Measurements from ENCODE around the gene NAA15. TPM values are rescaled to one million over a fixed set of nuclear protein-coding genes. Genes with fewer than 3 reads are reported as not detected.
"Not testable (repeated sequence)": the region's sequence is repeated elsewhere in the genome, so short reads cannot be mapped to it uniquely, and the experiment has no call there.

The NAA15 gene
- total RNA-seq, 1 donor from 2014 or later, result 35.1 TPM

DNA sequence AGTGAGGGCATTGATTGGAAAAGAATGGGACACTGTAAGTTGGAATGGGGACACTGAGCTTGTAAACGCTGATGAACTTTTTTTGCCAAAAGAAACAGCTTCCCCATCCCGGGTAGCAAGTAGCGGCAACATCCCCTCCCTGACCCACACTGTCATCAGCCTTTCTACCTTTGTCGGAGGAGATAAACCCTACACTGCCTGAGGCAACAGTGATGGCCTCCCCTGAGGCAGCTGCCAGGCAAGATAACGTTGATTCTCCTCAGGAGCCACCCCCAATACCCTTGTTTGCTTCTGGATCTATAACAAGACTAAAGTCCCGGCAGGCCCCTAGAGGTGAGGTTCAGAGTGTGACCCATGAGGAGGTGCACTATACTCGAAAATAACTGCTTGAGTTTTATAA is 142.4 kb downstream of the NAA15 start:
- TF ChIP-seq, protein P1, sequence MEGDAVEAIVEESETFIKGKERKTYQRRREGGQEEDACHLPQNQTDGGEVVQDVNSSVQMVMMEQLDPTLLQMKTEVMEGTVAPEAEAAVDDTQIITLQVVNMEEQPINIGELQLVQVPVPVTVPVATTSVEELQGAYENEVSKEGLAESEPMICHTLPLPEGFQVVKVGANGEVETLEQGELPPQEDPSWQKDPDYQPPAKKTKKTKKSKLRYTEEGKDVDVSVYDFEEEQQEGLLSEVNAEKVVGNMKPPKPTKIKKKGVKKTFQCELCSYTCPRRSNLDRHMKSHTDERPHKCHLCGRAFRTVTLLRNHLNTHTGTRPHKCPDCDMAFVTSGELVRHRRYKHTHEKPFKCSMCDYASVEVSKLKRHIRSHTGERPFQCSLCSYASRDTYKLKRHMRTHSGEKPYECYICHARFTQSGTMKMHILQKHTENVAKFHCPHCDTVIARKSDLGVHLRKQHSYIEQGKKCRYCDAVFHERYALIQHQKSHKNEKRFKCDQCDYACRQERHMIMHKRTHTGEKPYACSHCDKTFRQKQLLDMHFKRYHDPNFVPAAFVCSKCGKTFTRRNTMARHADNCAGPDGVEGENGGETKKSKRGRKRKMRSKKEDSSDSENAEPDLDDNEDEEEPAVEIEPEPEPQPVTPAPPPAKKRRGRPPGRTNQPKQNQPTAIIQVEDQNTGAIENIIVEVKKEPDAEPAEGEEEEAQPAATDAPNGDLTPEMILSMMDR (IDR thresholded peaks at IDR 0.05), result no peak
- H3K4me1 Mint-ChIP-seq (ENCODE audit: unreplicated experiment), result peaks cover 2% of the 10 kb centered on the region
- H3K27ac Mint-ChIP-seq (ENCODE audit: unreplicated experiment), result no peak overlapping the region
- peaks cover 22% of the 10 kb centered on the region for H3K9me3 Mint-ChIP-seq (ENCODE audit: unreplicated experiment)
- DNase-seq (ENCODE audit: extremely low spot score, unreplicated experiment), result no peak
- H3K27me3 Mint-ChIP-seq (ENCODE audit: unreplicated experiment), result no peaks in the 10 kb centered on the region
- H3K4me3 Mint-ChIP-seq (ENCODE audit: unreplicated experiment), result no peak overlapping the region
- peaks cover 26% of the 10 kb centered on the region for H3K36me3 Mint-ChIP-seq (ENCODE audit: unreplicated experiment)

DNA sequence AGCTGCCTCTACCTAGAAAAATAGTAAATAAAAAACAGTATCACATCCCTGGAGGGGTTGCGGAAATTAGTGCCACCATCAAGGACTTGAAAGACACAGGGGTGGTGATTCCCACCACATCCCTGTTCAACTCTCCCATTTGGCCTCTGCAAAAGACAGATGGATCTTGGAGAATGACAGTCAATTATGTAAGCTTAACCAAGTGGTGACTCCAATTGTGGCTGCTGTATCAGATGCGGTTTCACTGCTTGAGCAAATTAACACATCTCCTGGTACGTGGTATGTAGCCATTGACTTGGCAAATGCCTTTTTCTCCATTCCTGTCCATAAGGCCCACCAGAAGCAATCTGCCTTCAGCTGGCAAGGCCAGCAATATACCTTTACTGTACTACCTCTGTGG is 143.6 kb downstream of the NAA15 start:
- peaks cover 17% of the 10 kb centered on the region for H3K36me3 Mint-ChIP-seq (ENCODE audit: unreplicated experiment)

GRCh38 chr4:139447078-139447477 is 145.8 kb downstream of the NAA15 start:
- DNase-seq (ENCODE audit: extremely low spot score, unreplicated experiment); H3K27me3 Mint-ChIP-seq (ENCODE audit: unreplicated experiment); H3K9me3 Mint-ChIP-seq (ENCODE audit: unreplicated experiment); H3K4me3 Mint-ChIP-seq (ENCODE audit: unreplicated experiment); H3K4me1 Mint-ChIP-seq (ENCODE audit: unreplicated experiment); H3K27ac Mint-ChIP-seq (ENCODE audit: unreplicated experiment): not testable (repeated sequence)
- H3K36me3 Mint-ChIP-seq (ENCODE audit: unreplicated experiment), result peaks cover 11% of the 10 kb centered on the region

More for the DNA sequence above, 143.6 kb downstream of the NAA15 start:
- peaks cover 14% of the 10 kb centered on the region for H3K9me3 Mint-ChIP-seq (ENCODE audit: unreplicated experiment)
- H3K4me3 Mint-ChIP-seq (ENCODE audit: unreplicated experiment); H3K27ac Mint-ChIP-seq (ENCODE audit: unreplicated experiment); H3K27me3 Mint-ChIP-seq (ENCODE audit: unreplicated experiment); DNase-seq (ENCODE audit: extremely low spot score, unreplicated experiment); H3K4me1 Mint-ChIP-seq (ENCODE audit: unreplicated experiment): not testable (repeated sequence)

DNA sequence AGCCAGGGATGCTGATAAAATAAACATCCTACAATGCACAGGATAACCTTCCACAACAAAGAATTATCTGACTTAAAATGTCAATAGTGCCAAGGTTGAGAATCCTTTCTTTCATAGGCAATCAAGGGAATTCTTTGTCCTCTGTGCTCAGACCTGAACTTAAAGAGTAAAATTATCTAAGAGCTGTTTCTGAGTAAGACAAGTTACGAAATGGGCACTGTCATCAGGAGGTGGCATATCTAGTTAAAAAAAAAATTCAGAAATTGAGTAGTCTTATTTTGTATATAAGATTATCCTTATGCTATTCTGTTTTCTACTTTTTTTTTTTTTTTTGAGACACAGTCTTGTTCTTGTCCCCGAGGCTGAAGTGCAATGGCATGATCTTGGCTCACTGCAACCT is 149.3 kb downstream of the NAA15 start:
- Mint-ChIP-seq H3K36me3 (ENCODE audit: unreplicated experiment) (peaks cover 7% of the 10 kb centered on the region), H3K27ac (ENCODE audit: unreplicated experiment) (no peak overlapping the region), H3K4me3 (ENCODE audit: unreplicated experiment) (no peak overlapping the region), H3K9me3 (ENCODE audit: unreplicated experiment) (no peaks in the 10 kb centered on the region), H3K4me1 (ENCODE audit: unreplicated experiment) (peaks cover 23% of the 10 kb centered on the region), H3K27me3 (ENCODE audit: unreplicated experiment) (no peaks in the 10 kb centered on the region)
- DNase-seq (ENCODE audit: extremely low spot score, unreplicated experiment), result no peak
- TF ChIP-seq, protein P1 (IDR thresholded peaks at IDR 0.05), result no peak

- DNase-seq (ENCODE audit: extremely low spot score, unreplicated experiment), result no peak
- TF ChIP-seq, protein P1 (IDR thresholded peaks at IDR 0.05), result no peak
- Mint-ChIP-seq H3K4me1 (ENCODE audit: unreplicated experiment) (peaks cover 37% of the 10 kb centered on the region), H3K27ac (ENCODE audit: unreplicated experiment) (peak overlapping the region; percentile 99), H3K9me3 (ENCODE audit: unreplicated experiment) (no peaks in the 10 kb centered on the region), H3K4me3 (ENCODE audit: unreplicated experiment) (peak overlapping the region; percentile 92), H3K27me3 (ENCODE audit: unreplicated experiment) (no peaks in the 10 kb centered on the region), H3K36me3 (ENCODE audit: unreplicated experiment) (peaks cover 3% of the 10 kb centered on the region)
These were observed 150.7 kb downstream of the NAA15 start for GRCh38 chr4:139451997-139452396.

DNA sequence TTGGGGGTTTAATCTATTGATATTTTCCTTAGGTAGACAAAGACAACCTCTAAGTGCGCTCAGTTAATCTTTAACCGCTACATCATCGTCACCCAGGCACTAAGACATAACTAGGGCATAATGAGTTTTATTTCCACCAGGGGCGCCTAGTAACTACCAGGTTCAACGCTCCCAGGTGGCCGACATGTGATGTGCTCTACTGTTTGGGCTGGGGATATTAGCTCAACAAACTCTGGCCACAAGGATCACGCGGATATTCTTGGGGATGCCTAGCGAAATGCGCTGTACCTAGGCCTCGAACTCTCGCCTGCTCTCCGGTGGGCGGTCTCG is 151.7 kb downstream of the NAA15 start:
- H3K4me1 Mint-ChIP-seq (ENCODE audit: unreplicated experiment), result peaks cover 47% of the 10 kb centered on the region
- peaks cover 3% of the 10 kb centered on the region for H3K36me3 Mint-ChIP-seq (ENCODE audit: unreplicated experiment)
- no peak for DNase-seq (ENCODE audit: extremely low spot score, unreplicated experiment)
- H3K4me3 Mint-ChIP-seq (ENCODE audit: unreplicated experiment), result peak overlapping the region; percentile 92
- no peaks in the 10 kb centered on the region for H3K27me3 Mint-ChIP-seq (ENCODE audit: unreplicated experiment)
- H3K9me3 Mint-ChIP-seq (ENCODE audit: unreplicated experiment), result no peaks in the 10 kb centered on the region
- TF ChIP-seq, protein P1 (IDR thresholded peaks at IDR 0.05), result peak; percentile 52
- peak overlapping the region; percentile 99 for H3K27ac Mint-ChIP-seq (ENCODE audit: unreplicated experiment)
